HG02623 (cell line): ENCODE results near the gene GCFC2.

Experiments
- ATAC-seq: cut with Tn5 transposase; IDR thresholded peaks from one replicate; pipeline ENCODE4 v1.9.1; 2021; ENCODE audit warnings: moderate library complexity; ENCODE audit not compliant: unreplicated experiment

Gene GCFC2

DNA sequence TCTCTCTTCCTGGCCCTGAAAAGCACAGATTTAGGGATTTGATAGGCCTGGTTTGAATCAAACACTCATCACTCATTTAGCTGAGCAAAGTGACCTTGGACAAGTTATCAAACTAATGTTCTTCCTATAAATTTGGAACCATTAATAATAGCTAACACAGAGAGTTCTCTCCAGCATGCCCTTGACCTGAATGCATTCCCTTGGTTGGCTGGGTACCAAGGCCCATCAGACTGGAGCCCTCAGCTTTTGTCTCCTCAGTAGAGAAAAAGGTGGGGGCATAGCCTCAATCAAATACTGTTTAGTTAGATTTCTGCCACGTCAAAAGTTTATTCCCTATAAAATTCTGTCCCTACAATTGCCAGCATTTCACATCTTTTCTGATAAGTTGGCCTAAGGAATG is 77.9 kb downstream of the GCFC2 start:
- ATAC-seq: no peak

DNA sequence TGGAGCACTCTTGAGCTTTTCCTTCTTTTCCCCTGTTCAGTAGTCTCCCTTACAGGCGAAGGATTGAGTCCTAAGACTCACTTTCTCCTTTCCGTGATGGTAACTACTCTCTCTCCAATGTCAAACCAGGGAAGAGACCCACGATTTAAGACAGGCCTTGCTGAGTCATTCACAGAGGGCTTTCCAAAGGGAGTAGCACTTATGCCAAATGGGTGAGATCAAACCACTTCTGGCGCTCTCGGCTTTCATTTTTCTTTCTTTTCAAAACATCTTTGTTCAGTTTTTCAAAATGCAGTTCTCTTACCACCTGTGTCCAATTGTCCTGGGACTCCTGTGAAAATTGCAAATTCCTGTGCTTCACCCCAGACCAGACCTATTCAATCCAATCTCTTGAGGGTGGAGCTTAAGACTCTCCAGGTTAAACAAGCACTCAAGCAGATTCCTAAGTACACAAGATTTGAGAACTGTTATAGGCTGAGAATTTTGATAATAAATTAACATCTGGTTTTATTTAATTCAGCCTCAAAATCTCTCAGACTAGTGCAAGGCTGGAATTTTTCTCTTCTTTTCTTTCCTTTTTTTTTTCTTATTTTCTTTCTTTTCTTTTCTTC is 78.5 kb downstream of the GCFC2 start:
- no peak for ATAC-seq

DNA sequence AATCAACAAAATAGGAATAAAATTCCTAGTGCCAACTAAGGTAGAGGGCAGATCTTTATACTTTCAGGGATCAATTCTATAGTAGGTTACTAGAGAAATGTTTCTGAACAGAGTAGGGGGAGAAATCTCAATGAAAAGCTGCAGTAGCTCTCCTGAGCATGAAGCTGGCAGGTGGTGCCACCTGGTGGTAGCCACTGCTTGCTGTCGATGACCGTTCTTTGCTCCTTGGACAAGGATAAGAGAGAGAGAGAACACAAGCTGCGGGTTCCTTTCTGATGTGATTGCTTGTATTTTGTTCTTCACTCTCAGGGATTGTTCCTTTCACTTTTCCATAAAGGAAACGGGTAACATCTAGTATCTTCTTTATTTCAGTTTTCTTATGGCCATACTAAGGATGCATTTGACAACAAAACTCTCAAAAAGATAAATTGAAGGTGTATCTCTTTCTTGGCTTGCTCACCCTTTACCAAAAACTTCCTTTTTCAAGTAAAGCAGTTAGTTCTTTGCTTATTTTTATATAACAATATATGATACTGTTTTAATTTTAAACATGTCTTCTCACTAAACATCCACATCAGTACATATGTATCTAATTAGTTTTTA is 82.7 kb downstream of the GCFC2 start:
- peak; percentile 85 for ATAC-seq

DNA sequence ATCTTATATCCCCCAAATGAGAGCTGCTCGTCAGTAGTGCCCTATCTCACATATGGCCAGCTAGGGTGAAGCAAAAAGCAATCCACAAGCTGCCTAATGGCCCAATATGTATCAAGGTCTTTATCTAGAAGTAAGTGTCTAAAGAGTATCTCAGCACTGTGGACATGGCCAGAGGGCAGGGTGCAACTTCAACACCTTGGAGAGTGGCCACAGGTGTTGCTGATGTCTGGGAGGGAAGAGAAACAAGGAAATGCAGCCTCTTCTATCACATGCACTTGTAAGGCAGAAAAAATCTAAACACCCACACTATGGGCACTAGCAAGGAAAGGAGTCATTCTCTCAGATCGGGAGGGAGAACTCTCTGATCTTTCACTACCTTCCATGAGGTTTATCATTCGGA is 87.8 kb downstream of the GCFC2 start:
- no peak for ATAC-seq

DNA sequence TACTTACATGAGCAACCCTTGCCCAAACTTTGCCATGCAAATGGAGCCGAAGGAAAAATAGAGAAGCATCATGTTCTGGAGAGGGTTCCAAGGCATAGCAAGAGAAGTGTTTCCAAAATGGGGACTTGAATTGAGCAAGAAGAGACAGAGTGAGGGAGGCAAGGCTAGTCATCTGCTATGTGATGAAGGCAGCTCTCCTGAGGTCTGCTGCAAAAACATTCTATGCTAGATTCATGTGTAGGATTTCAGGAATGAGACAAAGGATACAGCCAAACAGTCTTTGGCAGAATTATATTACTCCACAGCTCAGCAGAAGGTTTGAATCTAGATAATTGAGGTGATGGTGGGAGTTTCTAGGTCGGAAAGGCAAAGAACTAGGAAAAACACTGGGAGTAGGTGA is 88.2 kb downstream of the GCFC2 start:
- ATAC-seq: no peak

DNA sequence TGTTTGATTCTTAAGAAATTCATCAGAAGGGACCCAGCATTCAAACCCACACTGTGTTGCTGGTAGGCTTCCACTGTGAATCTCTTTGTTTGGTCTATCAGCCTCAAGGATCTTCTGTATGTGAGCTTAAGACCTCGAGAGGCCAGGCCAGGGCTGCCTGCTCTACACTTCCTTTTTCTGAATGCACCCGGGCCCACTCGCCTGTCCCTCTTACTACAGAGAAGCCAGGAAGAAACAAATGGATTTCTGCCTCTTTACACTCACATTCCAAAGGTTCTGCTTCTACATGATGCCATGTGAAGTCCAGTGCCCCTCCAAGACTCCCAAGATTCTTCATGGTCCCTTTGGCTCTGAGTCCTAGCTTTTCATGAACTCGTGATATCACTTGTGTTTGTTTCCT is 89.5 kb downstream of the GCFC2 start:
- ATAC-seq: no peak

DNA sequence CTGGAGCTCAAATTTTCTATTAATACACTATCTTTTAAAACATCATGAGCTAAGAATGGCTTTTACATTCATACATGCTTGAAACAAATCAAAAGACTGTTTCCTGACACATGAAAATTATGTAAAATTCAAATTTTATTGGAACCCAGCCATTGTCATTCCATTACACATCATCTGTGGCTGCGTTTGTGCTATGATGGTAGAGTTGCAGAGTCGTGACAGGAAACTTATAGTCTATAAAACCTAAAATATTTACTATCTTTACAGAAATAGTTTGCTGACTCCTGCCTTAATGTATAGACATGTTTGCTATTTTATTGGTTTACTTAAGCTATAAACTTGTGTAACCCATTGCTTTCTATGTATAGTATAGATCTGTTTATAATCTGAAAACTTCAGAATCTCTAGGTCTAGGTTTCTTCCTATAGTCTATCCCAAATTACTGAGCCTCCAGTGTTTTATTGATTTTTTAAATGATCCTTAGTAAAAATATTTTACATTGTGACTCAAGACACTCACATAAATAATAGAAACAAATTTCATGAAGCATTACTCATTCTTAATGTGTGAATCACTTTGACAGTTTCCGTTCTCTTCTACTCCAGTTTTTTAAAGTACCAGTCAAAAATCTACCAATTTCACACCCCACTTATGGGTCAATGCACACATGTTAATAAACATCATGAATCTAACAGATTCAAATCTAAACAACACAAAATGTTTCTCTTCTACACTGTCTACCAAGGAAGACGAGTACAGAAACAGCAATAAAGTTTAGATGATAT is 90.6 kb downstream of the GCFC2 start:
- ATAC-seq: no peak

DNA sequence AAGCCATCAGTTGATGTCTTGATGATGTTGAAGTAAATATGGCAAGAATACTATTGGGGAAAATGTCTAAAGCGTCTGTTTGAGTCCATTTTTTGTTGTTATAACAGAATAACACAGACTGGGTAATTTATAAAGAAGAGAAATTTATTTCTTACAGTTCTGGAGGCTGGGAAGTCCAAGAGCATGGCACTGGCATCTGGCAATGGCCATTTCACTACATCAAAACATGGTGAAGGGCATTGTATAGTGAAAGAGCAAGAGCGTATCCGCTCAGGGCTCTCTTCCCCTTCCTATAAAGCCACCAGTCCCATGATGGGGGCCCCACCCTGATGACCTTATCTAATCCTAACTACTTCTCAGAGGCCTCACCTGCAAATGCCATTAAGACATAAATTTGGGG is 93.8 kb downstream of the GCFC2 start:
- no peak for ATAC-seq

DNA sequence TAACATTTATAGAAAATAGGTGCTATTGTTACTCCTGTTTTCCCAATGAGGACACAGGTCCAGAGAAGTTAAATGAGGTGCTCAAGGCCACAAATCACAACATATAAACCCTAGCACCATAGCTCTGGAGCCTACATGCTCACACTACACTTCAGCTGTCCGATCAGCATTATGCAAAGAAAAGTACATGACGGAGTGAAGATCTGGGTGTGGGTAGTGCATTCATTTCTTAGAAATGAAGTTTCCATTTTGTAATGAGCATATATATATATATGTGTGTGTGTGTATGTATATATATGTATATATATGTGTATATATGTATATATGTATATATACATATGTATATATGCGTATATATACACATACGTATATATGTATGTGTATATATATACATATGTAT is 94.3 kb downstream of the GCFC2 start:
- no peak for ATAC-seq

DNA sequence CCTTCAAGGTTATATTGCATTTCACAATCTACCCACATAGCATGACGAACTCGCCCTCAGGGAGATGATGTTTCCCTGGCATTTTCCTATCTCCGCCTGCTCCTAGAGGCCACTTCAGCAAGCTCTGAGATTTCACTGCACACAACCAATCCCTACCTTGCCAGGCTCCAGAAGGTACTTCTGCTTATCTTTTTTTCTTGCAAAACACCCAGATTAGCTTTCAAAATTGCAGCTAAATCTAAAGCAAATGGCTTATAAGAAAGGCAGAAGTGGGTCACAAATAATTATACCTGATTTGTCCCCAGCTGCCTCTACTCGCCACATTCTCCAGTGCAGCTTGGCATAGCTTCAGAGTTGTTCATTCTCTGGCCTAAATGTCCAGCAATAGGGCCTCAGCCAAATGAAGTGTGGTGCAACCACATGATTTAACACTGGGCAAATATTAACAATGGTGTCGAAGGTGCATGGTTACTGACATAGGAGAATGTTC is 96.5 kb downstream of the GCFC2 start:
- no peak for ATAC-seq

DNA sequence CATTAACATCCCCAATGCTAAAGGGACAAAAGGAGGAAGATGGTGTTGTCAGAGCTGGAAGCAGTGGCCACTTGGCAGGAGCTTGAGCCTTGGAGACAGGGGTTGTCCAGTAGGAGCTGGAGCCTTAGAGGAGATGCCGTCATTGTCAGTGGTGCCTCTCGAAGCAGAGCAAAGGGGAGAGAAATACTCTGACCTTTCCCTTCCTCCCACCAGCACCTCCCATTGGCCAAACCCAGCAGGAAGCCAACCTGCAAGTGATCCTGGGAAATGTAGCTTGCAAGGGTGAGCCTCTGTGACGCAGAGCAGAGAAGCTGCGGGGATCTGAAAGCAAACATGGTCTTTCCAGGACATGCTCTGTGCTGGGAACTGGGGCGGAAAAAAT is 97.9 kb downstream of the GCFC2 start:
- ATAC-seq: no peak
